MG63 (cell line): ENCODE results near the gene MAPK7. TPM values are rescaled to one million over a fixed set of nuclear protein-coding genes. Genes with fewer than 3 reads are reported as not detected.
"Not testable (repeated sequence)": the region's sequence is repeated elsewhere in the genome, so short reads cannot be mapped to it uniquely, and the experiment has no call there.

Experiments
- DNase-seq: peaks from one replicate; pipeline ENCODE4 v3.0.0-alpha.2; 2020
- H3K27me3 ChIP-seq: fragments of 250-450 bp; sonication (Bioruptor Pico); 2 replicates; pipeline ENCODE4 v1.5.1; 2020; ENCODE audit warnings: mild to moderate bottlenecking, moderate library complexity
- H3K36me3 ChIP-seq: fragments of 250-450 bp; sonication (Bioruptor Pico); 2 replicates; pipeline ENCODE4 v1.5.1; 2020; ENCODE audit warnings: mild to moderate bottlenecking, moderate library complexity
- H3K4me3 ChIP-seq: fragments of 250-450 bp; sonication (Bioruptor Pico); 2 replicates; pipeline ENCODE4 v1.5.1; 2020; ENCODE audit warnings: mild to moderate bottlenecking, moderate library complexity
- H3K9me3 ChIP-seq: fragments of 250-450 bp; sonication (Bioruptor Pico); 2 replicates; pipeline ENCODE4 v1.5.1; 2020; ENCODE audit warnings: mild to moderate bottlenecking, moderate library complexity
- total RNA-seq: library from RNA; depleted of rRNA; stranded (reverse); fragments of >200 nt; shearing (Covaris generic); gene quantifications from 2 replicates; pipeline ENCODE4 v1.2.3, GENCODE V29; 2014; ENCODE audit warnings: low replicate concordance

The MAPK7 gene
- total RNA-seq, 1 experiment from 2014 or later: 2.8 TPM

GRCh38 chr17:19339341-19339815 is 38.9 kb upstream of the MAPK7 start:
- no peaks in the 10 kb centered on the region for H3K27me3 ChIP-seq
- no peaks in the 10 kb centered on the region for H3K9me3 ChIP-seq
- H3K36me3 ChIP-seq: no peaks in the 10 kb centered on the region; the same call in 1 of the 2 replicates
- H3K4me3 ChIP-seq: no peak overlapping the region
- DNase-seq: no peak

GRCh38 chr17:19341211-19341631 is 37.1 kb upstream of the MAPK7 start:
- Histone ChIP-seq H3K4me3 (no peak overlapping the region), H3K27me3 (no peaks in the 10 kb centered on the region), H3K36me3 (no peaks in the 10 kb centered on the region), H3K9me3 (no peaks in the 10 kb centered on the region)
- no peak for DNase-seq

DNA sequence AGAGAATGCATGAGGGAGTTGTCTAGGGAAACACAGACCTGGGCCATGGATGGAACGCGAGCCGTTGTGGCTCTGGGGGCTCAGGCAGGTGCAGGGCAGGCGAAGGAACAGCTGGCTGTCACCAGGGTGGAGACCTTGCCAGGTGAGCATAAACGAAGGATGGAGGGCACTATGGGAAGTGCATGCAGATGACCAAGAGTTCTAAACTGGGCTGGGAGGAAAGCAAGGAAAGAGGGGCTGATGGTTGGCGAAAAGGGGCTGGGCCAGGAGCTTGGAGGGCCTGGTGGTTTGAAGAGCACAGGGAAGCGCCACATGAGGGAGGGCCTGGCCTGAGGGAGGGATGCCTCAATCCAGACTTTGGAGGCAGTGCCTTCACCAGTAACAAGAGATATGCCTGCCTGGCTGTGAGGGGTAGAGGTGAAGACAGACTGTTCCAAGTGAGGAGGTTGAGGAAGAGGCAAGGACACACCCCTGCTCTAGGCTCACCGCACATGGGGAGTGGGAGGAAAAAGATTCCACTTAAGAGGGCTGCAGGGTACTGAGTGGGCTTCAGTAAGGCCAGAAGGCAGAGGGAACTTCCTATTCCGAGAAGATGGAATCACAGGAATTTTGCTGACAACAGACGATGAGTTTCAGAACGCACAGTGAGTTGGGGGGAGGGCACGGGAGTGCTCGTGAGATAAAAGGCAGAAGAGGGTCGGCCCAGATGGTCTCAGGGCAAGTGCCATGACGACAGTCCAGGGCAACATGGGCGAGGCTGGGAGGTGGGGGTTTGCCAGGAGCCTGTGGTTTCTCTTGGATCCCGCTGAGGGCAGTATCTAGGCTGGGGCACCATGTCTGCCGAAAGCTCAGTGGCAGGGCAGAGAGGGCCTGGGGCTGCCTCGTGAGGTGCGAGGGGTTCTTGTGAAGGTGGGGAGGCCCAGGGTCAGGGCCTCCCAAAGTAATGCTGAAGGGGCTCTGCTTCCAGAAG is 36.4 kb upstream of the MAPK7 start:
- no peak for DNase-seq

GRCh38 chr17:19342611-19343255 is 35.6 kb upstream of the MAPK7 start:
- no peak for DNase-seq
- Histone ChIP-seq H3K9me3 (no peaks in the 10 kb centered on the region), H3K27me3 (no peaks in the 10 kb centered on the region), H3K4me3 (no peak overlapping the region), H3K36me3 (no peaks in the 10 kb centered on the region)

More for the DNA sequence above, 36.4 kb upstream of the MAPK7 start:
- no peaks in the 10 kb centered on the region for H3K36me3 ChIP-seq
- H3K27me3 ChIP-seq: no peaks in the 10 kb centered on the region
- no peaks in the 10 kb centered on the region for H3K9me3 ChIP-seq
- no peak overlapping the region for H3K4me3 ChIP-seq

DNA sequence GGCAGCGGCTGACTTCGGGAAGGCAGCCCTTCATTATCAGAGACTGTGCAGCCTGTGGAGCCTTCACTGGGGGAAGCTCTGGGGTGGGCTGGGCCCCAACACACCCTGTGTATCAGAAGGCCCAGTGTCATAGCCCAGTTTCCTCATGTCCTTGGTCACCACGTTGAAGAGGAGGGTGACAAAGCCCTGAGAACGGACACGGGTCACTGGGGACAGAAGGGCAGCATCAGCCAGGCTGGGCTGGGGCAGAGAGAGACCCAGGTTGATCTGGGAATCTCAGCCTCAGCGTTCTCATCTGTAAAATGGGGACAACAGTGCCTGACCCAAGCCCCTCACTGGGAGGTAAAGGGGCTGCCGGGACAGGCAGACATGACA is 35.1 kb upstream of the MAPK7 start:
- no peaks in the 10 kb centered on the region for H3K27me3 ChIP-seq
- no peak for DNase-seq
- no peaks in the 10 kb centered on the region for H3K36me3 ChIP-seq
- no peaks in the 10 kb centered on the region for H3K9me3 ChIP-seq
- H3K4me3 ChIP-seq: no peak overlapping the region

DNA sequence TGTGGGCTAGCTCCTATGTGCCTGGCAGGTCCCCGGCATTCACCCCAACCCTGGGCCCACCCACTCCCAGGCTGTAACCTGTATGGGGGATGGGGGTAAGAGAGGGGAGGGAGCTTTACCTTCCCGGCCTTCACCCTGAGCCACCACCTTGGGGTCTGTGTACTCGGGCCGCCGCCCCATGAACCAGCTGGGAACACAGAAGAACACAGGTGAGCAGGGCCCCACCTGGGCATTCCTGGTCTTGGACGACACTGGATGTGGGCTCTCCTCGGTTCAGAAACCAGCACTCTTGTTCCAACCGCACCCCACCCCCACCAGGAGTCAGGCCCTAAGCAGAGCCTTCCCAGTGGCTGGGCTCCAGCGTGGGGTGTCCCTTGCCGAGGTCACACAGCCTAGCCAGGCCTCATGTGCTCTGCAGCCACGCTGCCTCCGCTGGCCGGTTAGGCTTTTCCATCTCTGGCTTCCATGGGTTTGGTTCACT is 34.6 kb upstream of the MAPK7 start:
- Histone ChIP-seq H3K4me3 (no peak overlapping the region), H3K36me3 (no peaks in the 10 kb centered on the region), H3K9me3 (no peaks in the 10 kb centered on the region), H3K27me3 (no peaks in the 10 kb centered on the region)
- DNase-seq: no peak

- H3K36me3 ChIP-seq: no peaks in the 10 kb centered on the region
- no peaks in the 10 kb centered on the region for H3K27me3 ChIP-seq
- no peak for DNase-seq
- H3K9me3 ChIP-seq: no peaks in the 10 kb centered on the region
- no peak overlapping the region for H3K4me3 ChIP-seq
Measured at GRCh38 chr17:19344311-19345066, 33.8 kb upstream of the MAPK7 start.

- H3K4me3 ChIP-seq: no peak overlapping the region
- no peaks in the 10 kb centered on the region for H3K9me3 ChIP-seq
- no peaks in the 10 kb centered on the region for H3K27me3 ChIP-seq
- DNase-seq: no peak
- H3K36me3 ChIP-seq: no peaks in the 10 kb centered on the region
Measured at GRCh38 chr17:19345067-19345460, 33.2 kb upstream of the MAPK7 start.

GRCh38 chr17:19345486-19346350 is 32.6 kb upstream of the MAPK7 start:
- no peak for DNase-seq
- Histone ChIP-seq H3K9me3 (no peaks in the 10 kb centered on the region), H3K4me3 (no peak overlapping the region), H3K36me3 (no peaks in the 10 kb centered on the region), H3K27me3 (no peaks in the 10 kb centered on the region)

DNA sequence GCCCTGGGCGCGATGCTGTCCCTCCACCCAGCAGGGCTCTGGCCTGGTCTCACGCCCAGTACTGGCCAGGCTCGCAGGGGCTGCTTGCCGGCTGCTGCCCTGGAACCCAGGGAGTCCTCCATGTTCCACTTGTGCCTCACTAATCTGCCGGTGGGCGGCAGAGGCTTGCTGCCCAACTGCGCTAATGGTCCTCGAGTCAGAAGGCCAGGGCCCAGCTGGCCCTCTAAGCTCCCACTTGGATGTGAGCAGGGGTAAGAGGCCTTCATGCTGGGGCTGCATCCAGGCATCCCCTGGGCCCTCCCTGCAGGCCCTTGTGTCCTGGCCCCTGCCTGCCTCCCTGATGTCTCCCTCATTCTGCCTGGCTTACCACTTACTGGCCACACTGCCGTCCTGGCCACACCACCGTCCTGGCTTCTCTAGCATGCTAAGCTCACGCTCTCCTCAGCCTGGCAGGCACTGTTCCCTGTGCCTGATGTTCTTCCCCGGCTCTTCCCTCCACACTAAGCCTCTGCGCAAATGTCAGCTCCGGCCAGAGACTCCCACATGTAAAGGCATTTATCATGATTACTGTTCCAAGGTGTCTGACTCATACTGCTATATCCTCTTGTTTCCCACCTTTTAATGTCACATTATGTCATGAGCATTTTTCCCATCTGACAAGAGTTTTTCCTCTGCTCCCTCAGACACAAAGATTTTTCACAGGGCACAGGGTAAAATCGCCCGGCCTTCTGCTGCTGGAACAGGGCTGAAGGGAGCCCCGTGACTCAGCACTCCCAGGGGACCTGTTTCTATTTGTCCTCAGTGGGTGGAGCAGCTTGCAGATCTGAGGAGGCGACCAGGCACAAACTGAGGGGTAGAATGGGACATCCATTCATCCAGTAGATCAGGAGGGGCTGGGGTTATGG is 31.7 kb upstream of the MAPK7 start:
- Histone ChIP-seq H3K9me3 (no peaks in the 10 kb centered on the region), H3K27me3 (no peaks in the 10 kb centered on the region), H3K36me3 (no peaks in the 10 kb centered on the region), H3K4me3 (no peak overlapping the region)
- DNase-seq: peak; percentile 66

DNA sequence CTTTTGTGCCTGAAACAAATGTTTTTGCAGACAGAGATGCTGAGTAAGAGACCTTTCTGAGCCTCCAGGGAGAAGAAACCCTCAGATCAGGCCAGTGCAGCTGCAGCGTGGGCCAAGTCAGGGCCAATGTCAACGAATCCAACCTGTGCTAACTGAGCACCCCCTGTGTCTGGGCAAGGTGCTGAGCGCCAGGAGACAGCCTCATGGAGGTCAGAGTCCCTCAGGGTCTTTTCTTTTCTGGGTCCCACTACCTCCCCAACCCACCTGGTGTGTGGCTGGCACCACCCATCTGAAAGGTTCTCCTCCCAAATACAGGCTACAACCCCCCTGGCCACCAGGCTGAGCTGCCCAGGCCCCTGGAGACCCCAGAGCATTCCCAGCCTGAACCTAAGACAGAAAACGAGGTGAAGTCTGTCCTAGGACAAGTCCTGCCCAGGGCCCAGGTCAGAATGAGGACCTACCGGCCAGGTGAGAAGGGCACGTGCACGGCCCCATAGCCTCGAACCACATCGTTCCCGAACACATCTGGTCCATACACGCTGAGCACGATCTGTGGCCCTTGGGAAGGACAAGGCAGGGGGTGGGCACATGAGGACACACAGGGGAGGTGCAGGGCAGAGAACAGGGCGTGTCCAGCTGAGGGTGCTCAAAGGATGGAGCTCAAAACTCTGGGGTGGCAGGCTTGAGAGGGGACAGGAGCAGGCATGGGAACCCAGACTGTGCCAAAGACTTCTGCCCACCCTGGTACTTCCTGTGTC is 30.8 kb upstream of the MAPK7 start:
- no peak for DNase-seq
- Histone ChIP-seq H3K9me3 (no peaks in the 10 kb centered on the region), H3K27me3 (no peaks in the 10 kb centered on the region), H3K36me3 (no peaks in the 10 kb centered on the region), H3K4me3 (no peak overlapping the region)

- Histone ChIP-seq H3K27me3 (no peaks in the 10 kb centered on the region), H3K4me3 (no peak overlapping the region), H3K36me3 (no peaks in the 10 kb centered on the region), H3K9me3 (no peaks in the 10 kb centered on the region)
- no peak for DNase-seq
Measured at GRCh38 chr17:19348081-19348650, 30.1 kb upstream of the MAPK7 start.

GRCh38 chr17:19348806-19349205 is 29.5 kb upstream of the MAPK7 start:
- Histone ChIP-seq H3K9me3 (no peaks in the 10 kb centered on the region), H3K27me3 (no peaks in the 10 kb centered on the region), H3K4me3 (no peak overlapping the region), H3K36me3 (no peaks in the 10 kb centered on the region)
- no peak for DNase-seq

GRCh38 chr17:19353401-19353800 is 24.9 kb upstream of the MAPK7 start:
- H3K4me3 ChIP-seq, H3K9me3 ChIP-seq, H3K36me3 ChIP-seq, H3K27me3 ChIP-seq, DNase-seq: not testable (repeated sequence)
